Smooth muscle cell of the brain vasculature (primary cell): ENCODE results near the gene CNTN2.

Source experiments
- DNase-seq: peaks from one replicate; pipeline ENCODE4 v3.0.0-alpha.2; 2012; ENCODE audit warnings: low read depth, low spot score

CNTN2 gene

DNA sequence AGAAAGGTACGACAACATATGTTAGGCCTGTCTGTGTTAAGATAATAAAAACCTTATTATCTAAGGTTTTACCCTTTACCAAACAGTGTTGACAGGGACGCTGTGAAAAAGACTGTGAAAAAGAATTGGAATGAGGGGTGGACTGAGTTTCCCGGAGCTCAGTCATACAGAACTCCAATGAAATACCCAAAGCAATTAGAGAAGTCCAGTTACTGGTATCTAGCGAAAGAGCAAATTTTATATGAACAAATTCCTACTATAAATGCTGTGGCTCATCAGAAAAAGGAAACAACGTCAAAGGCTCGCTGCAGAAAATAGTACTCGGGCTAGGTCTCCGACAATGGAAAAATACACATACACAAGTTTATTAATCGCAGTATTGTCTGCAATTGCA is 79.5 kb downstream of the CNTN2 start:
- no peak for DNase-seq

DNA sequence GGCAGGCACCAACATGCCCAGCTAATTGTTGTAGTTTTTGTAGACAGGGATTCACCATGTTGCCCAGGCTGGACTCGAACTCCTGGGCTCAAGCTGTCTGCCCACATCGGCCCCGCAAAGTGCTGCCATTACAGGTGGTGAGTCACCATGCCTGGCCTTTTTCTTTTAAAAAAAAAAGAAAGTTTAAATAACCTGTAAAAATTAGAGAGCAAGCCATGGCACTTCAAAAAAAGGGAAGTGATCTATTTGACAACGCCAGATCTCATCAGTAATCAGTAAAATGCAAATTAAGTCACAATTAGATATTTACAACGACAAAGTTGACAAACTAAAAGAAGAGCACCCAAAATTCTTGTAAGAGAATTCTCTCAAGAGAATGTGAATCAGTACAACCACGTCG is 81.7 kb downstream of the CNTN2 start:
- DNase-seq = no peak

DNA sequence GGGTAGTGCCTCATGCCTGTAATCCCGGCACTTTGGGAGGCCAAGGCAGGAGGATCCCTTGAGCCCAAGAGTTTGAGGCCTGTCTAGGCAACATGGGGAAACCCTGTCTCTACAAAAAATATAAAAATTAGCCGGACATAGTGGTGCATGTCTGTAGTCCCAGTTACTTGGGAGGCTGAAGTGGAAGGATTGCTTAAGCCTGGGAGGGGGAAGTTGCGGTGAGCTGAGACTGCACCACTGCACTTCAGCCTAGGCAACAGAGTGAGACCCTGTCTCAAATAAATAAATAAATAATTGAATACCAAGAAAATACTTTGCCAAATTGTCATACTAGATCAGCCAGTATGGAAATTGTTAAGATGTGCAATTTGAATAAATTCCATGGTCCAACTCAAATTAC is 84.6 kb downstream of the CNTN2 start:
- DNase-seq = no peak
